Measurements from ENCODE around the gene SCP2.
"Not testable (repeated sequence)": the region's sequence is repeated elsewhere in the genome, so short reads cannot be mapped to it uniquely, and the experiment has no call there.

Gene SCP2

GRCh38 chr1:52976183-52977035, 49.3 kb downstream of the SCP2 start:
- DNase-seq, result no peak

- no peak for DNase-seq
Observed at GRCh38 chr1:52978045-52978444, 51.0 kb downstream of the SCP2 start.

GRCh38 chr1:52992733-52993132, 65.7 kb downstream of the SCP2 start:
- DNase-seq, result not testable (repeated sequence)

- no peak for DNase-seq
Observed at GRCh38 chr1:52994656-52995055, 67.6 kb downstream of the SCP2 start.

- no peak for DNase-seq
Observed at GRCh38 chr1:52996653-52997052, 69.6 kb downstream of the SCP2 start.

GRCh38 chr1:53001128-53001527, 74.1 kb downstream of the SCP2 start:
- DNase-seq, result no peak

GRCh38 chr1:53006612-53007011, 79.5 kb downstream of the SCP2 start:
- DNase-seq, result not testable (repeated sequence)

- DNase-seq, result not testable (repeated sequence)
Observed at GRCh38 chr1:53010247-53010646, 83.2 kb downstream of the SCP2 start.

- DNase-seq, result no peak
Observed at GRCh38 chr1:53011175-53011574, 84.1 kb downstream of the SCP2 start.

GRCh38 chr1:53014791-53015507, 87.9 kb downstream of the SCP2 start:
- peak; percentile 84 for DNase-seq

- no peak for DNase-seq
Observed at GRCh38 chr1:53015508-53015860, 88.4 kb downstream of the SCP2 start.

- DNase-seq, result no peak
Observed at GRCh38 chr1:53016705-53017104, 89.6 kb downstream of the SCP2 start.

- DNase-seq, result no peak
Observed at GRCh38 chr1:53020588-53020987, 93.5 kb downstream of the SCP2 start.

- no peak for DNase-seq
Observed at GRCh38 chr1:53022179-53022578, 95.1 kb downstream of the SCP2 start.

GRCh38 chr1:53023546-53023945, 96.5 kb downstream of the SCP2 start:
- DNase-seq, result no peak

GRCh38 chr1:53024117-53024516, 97.0 kb downstream of the SCP2 start:
- DNase-seq, result no peak

- no peak for DNase-seq
Observed at GRCh38 chr1:53025034-53025768, 98.1 kb downstream of the SCP2 start.

GRCh38 chr1:53025769-53026112, 98.7 kb downstream of the SCP2 start:
- no peak for DNase-seq

GRCh38 chr1:53026254-53026653, 99.2 kb downstream of the SCP2 start:
- DNase-seq, result no peak

GRCh38 chr1:53031732-53032131, 104.7 kb downstream of the SCP2 start:
- DNase-seq, result no peak

- no peak for DNase-seq
Observed at GRCh38 chr1:53037159-53037558, 110.1 kb downstream of the SCP2 start.

- no peak for DNase-seq
Observed at GRCh38 chr1:53038566-53038965, 111.5 kb downstream of the SCP2 start.

GRCh38 chr1:53043271-53043670, 116.2 kb downstream of the SCP2 start:
- DNase-seq, result no peak

- DNase-seq, result no peak
Observed at GRCh38 chr1:53044926-53045325, 117.8 kb downstream of the SCP2 start.

Measured in DMS153 (cell line).